GM19328 (cell line): ENCODE results near the gene SETD3.

Source experiments
- ATAC-seq: cut with Tn5 transposase; IDR thresholded peaks from one replicate; pipeline ENCODE4 v1.9.1; 2021; ENCODE audit warnings: mild to moderate bottlenecking, moderate library complexity; ENCODE audit not compliant: unreplicated experiment

SETD3 gene

DNA sequence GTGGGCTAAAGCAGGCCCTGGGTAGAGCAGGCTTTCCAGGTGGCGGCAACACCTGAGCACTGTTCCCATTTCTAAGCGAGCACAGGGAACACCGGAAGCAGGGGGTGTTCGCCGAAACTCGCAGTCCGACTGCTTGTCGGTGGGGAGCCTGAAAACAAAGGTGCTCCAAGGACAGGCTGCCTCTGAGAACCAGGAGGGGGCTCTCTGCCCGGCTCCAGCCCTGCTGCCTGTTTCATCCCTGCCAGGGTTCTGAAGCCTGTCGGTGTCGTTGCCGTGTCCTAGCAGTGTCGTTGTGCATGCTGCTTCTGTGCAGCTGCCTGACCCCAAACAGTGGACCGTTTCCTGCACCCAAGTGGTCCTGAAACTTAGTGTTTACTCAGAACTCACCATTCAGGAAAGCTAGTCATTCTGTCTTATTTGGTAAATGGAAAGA is 22.3 kb upstream of the SETD3 start:
- no peak for ATAC-seq

GRCh38 chr14:99497894-99498293 is 17.2 kb upstream of the SETD3 start:
- ATAC-seq, result no peak

- ATAC-seq, result no peak
Observed at GRCh38 chr14:99497341-99497740, 16.7 kb upstream of the SETD3 start.

GRCh38 chr14:99484106-99484505 is 3.4 kb upstream of the SETD3 start:
- no peak for ATAC-seq

GRCh38 chr14:99481745-99482099 is 1.1 kb upstream of the SETD3 start:
- no peak for ATAC-seq

DNA sequence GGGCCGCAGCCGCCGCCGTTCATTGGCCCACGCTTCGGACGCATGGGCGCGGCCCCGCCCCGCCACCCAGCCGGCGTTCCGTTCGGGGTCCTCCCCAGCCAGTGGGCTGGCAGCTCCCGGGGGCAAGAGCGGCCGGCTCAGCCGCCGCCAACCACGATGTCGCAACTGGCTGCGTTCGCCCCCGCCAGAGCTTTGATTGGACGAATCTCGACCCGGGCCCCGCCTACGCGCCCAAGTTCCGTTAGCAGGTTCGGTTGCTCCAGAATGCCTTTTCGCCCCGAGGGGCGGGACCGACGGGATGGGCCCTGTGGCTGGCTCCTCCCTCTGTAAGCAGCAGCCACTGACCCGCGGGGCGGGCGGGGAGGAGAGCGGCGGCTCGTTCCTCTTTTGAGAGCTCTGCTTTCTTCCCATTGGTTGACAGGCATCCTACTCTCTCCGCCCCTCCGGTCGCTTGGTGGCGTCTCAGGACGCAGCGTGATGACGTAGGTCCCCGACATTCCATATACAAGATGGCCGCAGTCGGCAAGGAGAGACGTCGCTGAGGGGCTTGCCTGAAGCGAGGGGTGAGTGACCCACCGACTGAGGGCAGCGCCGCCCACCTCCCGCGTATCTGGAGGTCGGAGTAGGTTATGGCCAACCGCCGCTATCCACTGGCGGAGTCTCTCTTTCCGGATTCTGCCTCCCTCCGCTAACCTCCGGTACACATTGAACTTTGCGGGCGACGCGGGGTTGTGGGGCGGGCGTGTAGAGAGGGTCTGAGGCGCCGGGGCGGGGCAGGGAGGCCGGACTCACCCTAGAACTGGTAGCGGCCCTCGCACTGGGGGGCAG is 472 bp upstream of the SETD3 start, which contains the start of gene CCNK:
Gene CCNK, plus strand, starts transcription at position 493 of the 828 bp plus-strand sequence. CDS start 11,269 bp downstream, outside the sequence.
- peak; percentile 83 for ATAC-seq

GRCh38 chr14:99479160-99479905 is 1.3 kb downstream of the SETD3 start:
- ATAC-seq, result no peak

- no peak for ATAC-seq
Observed at GRCh38 chr14:99478128-99478527, 2.5 kb downstream of the SETD3 start.

GRCh38 chr14:99476864-99477263 is 3.8 kb downstream of the SETD3 start:
- ATAC-seq, result no peak

DNA sequence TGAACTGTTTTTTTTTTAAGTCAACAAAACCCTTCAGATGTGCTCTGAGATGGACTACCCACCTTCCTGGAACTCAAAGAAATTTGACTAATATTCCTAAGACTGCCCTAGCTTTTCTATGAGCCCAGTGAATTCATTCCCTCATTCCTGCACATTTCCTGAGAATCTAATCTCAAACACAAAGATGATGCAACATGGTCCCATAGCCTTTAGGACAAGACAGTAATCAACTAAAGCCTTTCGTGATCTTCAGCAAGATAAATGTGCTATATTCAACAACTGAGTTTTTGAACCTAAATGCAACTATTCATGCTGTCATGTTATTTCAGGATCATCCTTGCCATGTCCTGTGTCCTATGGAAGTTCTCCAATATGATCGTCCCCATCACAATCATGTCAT is 5.0 kb downstream of the SETD3 start:
- ATAC-seq, result no peak

- no peak for ATAC-seq
Observed at GRCh38 chr14:99475179-99475578, 5.5 kb downstream of the SETD3 start.

- ATAC-seq, result no peak
Observed at GRCh38 chr14:99473458-99473857, 7.2 kb downstream of the SETD3 start.

DNA sequence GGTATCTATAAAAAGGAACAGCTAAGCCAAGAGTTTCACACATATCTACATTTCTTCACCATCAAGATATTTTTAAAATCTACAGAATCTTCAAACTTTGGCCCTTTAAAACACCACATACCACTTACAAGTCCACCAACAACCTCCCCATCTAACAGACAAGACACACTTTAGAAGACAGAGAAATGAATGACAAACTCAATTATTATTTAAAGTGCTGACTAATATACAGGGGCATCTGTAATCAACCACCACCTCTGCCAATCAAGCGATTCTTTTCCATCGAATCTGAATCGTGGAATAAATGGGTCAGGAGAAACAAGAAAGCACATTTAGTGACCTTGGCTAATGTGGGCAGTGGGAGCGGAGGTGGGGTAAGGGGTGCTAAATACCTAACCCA is 7.7 kb downstream of the SETD3 start:
- ATAC-seq, result no peak

DNA sequence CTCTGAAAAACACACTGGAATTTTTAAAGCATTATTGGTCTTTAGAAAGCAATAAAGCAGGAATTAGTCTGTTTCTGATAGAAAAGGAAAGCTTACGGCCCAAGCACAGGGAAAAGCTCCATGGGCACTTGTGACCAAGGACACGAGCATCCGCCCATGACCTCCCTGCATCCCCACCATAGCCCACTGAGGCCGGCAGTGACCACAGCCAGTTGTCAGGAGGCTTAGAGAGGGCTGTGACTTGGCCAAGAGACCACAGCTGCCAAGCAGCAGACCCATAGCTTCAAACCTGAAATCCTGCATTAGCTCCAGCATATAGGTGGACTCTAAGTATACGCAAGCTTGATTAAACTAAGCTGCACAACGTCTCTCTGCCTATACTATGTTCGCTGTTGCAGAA is 8.9 kb downstream of the SETD3 start:
- no peak for ATAC-seq

- no peak for ATAC-seq
Observed at GRCh38 chr14:99468836-99469592, 11.6 kb downstream of the SETD3 start.

DNA sequence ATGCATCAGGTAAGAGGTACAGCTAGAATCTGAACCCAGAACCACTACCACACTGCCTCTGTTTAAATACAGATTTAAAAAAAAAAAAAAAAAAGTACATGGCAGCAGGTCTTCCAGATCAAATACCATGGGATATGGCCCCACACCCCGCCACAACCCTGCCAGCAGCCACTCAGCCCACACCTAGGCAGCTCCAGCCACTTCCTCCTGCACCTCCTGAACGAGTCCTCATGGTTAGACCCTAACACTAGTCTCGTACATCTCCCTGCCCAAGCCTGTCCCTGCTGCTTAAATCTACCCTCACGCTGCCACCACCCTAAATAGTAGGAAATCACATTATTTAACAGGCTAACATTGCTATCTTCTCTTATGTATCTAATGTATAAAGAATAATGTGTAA is 12.6 kb downstream of the SETD3 start:
- no peak for ATAC-seq

GRCh38 chr14:99467336-99468078 is 13.2 kb downstream of the SETD3 start:
- no peak for ATAC-seq

- no peak for ATAC-seq
Observed at GRCh38 chr14:99466758-99467157, 13.9 kb downstream of the SETD3 start.

DNA sequence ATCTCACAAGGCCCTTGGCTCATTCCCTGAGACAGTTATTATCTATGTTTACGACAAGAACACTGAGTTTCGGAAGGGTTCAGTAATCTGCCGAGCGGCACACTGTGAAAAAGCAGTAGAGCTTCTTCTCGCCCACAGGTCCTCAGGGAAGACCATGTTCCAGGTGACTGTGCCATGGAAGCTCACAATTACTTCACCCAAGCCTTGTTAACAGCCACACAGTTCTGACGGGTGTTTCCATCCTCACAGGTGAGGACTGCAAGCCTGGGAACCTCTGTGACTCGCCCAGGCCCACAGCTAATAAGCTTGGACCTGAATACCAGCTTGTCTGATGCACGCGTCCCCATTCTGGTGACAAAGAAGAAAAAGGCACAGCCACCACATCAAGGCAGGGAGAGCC is 15.4 kb downstream of the SETD3 start:
- ATAC-seq, result no peak

DNA sequence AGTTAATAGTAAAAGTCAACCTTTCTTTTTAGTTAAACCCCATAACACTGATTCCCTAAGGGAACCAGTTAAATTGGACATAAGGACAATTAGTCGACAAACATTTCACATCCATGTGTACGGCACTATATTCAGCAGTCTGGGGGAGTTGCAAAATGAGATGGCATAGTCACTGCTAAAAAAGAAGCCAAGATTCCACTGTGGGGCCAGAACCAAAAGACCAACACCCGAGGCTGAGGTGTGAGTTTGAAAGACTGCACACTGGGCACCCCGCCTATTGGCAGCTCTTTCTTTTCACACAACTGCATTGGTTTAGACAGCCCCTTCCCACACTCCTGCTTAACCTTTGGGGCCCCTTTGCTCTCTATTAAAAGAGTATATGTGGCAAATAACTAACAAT is 16.7 kb downstream of the SETD3 start:
- no peak for ATAC-seq

DNA sequence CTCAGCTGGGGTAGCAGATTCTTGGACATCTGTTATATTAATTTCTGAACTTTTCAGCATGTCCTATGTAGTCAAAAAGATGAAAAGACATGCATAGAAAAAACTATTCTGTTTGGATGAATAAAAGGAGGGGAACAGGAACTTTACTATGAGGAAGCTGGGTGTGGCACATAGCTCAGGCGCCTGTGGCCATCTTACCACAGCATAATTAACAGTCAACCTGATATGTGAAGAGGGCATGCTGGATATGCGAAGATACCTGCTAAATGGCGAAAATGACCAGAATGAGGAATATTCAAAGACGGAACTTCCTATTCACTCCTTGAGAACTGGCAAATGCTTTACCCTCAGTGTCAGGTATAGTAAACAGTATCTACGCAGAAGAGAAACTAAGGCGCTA is 18.4 kb downstream of the SETD3 start:
- ATAC-seq, result no peak
